HG03039 (cell line): ENCODE data around the gene JARID2.
"Not testable (repeated sequence)": the region's sequence is repeated elsewhere in the genome, so short reads cannot be mapped to it uniquely, and the experiment has no call there.

ENCODE experiments used
- ATAC-seq: cut with Tn5 transposase; IDR thresholded peaks from one replicate; pipeline ENCODE4 v1.9.1; 2021; ENCODE audit warnings: mild to moderate bottlenecking, moderate library complexity; ENCODE audit not compliant: unreplicated experiment

Gene JARID2

DNA sequence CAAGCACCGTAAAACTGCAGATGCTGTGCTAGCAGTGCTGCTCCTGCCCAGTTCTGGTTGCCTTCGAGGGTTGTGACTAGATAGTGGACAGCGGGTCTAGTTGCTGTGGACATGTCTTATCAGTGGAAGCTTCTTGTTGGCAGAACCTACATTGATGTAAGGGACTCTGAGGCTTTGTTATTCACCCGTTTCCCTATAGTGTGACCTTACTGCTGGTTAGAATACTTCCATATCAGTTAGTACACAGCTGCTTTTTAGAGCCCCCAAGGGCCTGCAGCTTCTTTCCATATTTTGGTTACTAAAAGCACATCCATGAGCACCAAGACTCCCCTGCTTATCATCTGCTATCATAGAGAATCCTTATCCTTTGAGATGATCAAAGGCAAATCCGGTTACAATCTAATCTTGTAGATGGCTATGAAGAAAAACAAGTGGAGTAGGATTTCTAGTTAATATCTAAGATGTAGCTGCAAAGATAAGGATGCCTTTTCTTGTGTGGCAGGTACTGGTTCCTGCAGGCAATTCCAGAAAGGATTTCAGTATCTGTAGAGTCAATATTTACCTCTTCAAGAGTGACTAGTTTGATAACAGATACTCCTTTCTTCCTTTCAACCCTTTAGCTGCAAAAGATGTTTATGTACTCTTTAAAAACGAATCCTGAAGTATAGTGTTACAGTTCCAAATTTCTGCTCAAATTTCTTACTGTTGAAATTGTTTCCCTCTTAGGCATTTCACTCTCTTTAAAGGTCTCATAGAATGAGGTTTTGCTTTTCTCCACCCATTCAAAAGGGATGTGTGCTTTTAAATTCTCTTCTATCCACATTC, 163.6 kb downstream of the JARID2 start:
- ATAC-seq: no peak

DNA sequence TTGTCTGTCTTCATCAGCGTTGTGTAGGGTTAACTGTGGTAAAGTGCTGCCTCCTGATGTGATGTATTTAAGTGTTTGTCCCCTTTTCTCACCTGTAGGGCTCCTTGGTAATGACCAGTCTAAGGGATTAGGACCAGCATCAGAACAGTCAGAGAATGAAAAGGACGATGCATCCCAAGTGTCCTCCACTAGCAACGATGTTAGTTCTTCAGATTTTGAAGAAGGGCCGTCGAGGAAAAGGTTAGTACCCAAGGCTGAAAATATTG, 164.2 kb downstream of the JARID2 start:
- no peak for ATAC-seq

DNA sequence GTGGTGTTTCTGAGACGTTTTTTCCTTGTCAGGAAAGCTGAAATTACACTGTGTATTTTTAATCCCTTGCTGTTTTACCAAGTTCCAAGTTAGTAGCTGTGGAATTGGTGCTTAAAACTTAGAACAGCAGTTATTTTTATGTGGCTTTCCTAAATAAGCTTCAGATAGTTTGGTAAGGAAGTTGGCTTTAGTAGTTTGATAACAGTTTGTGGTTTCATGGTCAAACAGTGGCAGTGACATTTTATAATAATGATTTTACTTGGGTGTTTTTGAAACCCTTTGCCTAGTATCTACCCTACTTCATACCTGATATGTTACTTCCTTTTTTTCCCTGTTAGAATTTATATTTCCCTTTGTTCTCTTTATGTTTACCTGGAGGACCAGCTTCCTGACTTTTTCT, 164.9 kb downstream of the JARID2 start:
- ATAC-seq: no peak

DNA sequence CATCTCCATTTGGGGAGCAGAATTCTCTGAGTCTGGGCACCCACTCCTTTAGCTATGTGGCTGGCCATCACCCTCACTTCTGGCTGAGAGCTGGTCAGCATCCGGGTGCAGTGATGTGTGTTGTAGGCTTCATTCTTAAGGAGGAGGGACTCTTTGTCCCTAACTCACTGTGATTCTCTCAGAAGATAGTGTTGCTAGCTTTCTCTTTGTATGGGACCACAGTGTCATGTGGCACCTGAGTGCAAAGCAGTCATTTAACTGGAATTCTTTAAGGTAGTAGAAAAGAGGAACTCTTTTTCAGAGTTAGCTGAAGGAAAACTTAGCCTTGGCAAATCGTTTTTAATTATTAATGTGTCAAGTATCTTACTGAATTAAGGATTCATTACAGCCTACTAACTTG, 165.9 kb downstream of the JARID2 start:
- ATAC-seq: no peak

DNA sequence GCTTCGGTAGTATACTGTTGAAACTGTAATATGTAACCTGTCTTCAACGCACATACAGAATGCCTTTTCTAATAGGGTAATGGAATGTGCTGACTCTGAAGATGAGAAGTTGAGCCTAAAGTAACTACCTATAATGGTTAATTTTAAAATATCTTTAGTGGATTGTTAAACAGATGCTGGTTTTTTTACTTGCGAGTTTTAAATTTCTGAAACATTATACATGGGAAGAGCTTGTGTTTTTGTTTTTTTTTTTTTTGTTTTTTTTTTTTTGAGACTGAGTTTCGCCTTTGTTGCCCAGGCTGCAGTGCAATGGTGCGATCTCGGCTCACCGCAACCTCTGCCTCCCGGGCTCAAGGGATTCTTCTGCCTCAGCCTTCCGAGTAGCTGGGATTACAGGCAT, 166.9 kb downstream of the JARID2 start:
- no peak for ATAC-seq

DNA sequence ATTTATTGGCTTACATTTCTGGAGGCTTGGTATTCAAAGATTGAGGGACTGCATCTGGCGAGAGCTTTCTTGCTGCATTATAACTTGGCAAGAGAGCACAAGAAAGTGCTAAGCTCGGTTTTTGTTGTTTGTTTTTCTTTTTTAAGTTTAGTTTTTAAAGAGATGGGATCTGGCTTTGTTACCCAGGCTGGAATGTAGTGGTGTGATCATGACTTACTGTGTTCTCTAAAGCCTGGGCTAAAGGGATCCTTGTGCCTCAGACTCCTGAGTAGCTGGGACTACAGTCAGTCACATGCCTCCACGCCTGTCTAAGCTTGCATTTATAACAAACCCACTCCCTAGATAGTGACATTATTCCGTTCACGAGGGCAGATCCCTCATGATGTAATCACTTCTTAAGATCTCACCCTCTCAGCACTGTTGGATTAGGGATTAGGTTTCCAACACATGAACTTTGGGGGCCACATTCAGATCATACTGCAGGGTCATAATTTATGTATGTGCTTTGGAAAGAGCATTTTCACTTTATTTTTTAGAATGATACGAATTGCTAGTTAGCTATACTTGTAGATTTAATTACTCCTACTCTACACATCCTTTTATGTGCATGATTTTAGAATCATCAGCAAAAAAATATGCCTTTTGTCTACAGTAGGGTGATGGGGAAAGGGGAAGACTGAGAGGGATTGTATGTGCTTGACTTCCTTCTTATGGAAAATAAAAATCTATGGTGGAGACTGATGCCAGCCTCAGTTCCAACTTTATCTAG, 167.8 kb downstream of the JARID2 start:
- ATAC-seq: no peak

DNA sequence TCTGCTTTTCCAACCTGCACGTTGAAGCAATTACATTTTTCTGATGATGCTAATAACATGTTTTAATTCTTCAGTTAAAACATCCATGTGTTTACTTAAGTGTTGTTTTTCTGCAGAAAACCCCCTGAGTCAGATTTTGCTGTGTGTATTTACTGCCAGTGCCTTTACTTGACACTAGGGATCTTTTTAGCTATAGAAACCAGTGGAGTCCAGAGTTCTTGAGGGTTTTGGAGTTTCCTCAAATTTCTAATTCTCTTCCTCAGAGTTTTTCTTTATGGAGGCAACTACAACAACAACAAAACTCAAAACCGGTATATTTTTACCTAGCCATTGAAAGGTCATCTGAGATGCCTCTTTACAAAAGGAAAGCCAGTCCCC, 168.4 kb downstream of the JARID2 start:
- ATAC-seq: no peak

DNA sequence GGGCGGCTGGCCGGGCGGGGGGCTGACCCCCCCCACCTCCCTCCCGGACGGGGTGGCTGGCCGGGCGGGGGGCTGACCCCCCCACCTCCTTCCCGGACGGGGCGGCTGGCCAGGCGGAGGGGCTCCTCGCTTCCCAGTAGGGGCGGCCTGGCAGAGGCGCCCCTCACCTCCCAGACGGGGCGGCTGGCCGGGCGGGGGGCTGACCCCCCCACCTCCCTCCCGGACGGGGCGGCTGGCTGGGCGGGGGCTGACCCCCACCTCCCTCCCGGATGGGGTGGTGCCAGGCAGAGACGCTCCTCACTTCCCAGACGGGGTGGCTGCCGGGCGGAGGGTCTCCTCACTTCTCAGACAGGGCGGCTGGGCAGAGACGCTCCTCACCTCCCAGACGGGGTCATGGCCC, 169.8 kb downstream of the JARID2 start:
- ATAC-seq: not testable (repeated sequence)

DNA sequence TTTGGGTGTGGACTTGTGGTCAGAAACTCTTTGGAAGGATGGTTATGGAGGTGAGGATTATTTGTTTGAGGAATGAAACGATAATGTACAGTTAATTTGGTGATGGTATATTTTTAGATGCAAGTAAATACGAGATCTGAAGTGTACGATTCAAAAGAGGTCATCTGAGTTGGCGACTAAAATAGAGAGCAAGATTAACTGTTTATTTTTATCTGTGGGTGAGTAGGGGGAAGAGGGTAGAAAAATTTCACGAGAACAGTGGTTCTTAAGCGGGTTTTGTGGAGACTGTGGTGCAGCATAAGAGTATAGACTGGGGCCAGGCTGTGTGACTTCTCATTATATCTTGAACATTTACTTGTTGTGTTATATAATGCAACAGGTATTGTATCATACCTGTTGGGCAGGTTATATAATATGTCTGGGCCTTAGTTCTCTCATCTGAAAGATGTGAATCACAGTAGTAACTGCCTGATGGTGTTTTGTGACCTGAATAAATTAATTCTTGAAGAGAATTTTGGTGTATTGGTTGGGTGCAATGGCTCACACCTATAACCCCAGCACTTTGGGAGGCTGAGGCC, 171.2 kb downstream of the JARID2 start:
- no peak for ATAC-seq

DNA sequence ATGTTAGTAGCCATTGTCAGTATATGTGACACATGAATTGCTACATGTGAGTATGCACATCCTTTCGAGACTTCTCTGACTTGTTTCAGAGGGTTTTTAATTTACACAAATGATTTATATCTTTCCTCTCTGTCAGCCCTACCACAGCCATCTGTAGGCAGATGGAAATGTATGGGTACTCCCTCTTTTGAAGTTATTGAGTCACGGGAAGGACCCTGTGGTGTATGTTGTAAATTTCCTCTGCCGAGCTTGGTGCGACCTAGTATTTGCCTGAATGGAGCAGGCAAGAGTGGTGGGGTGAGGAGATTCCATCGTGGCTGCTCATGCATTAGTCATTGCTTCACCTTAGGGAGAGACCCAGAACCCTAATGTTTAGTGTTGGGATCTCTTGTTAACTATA, 171.9 kb downstream of the JARID2 start:
- ATAC-seq: no peak

DNA sequence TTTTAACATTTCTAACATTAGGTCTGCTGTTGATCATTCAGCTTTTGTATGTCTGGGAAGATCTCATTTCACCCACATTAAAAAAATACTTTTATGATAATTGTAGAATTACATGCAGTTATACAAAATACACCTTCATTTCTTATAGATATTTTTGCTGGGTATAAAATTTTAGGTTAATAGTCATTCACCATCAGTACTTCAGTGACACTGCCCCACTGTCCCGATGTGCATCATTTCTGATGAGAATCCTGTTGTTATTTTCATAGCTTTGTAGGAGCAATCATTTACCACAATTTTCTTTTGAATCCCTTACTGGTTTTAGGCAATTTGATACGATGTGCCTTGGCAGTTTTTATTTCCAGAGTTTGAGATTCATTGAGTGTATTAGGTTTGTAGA, 173.6 kb downstream of the JARID2 start:
- ATAC-seq: no peak

DNA sequence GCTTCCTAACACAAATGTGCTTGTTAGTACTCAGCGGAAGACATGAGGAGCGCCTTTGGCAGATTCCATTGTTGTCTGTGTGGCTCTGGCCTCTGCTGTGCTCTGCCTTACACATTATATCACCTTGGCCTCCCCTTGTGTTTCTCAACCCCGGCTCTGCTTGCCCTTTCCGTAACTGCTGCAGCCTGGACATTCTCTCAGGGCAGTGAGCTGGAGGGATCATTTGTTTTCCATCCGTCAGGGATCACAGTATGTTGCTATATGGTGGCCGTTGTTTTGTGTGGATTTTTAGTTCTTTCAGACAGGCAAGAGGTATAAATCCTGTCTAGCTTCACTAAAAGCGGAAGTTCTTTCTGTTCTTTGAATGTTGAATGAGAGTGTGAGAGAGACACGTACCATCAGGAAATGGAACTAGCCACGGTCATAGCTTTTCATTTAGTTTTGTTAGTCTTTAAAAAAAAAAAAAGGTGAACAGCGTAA, 175.1 kb downstream of the JARID2 start:
- ATAC-seq: no peak

DNA sequence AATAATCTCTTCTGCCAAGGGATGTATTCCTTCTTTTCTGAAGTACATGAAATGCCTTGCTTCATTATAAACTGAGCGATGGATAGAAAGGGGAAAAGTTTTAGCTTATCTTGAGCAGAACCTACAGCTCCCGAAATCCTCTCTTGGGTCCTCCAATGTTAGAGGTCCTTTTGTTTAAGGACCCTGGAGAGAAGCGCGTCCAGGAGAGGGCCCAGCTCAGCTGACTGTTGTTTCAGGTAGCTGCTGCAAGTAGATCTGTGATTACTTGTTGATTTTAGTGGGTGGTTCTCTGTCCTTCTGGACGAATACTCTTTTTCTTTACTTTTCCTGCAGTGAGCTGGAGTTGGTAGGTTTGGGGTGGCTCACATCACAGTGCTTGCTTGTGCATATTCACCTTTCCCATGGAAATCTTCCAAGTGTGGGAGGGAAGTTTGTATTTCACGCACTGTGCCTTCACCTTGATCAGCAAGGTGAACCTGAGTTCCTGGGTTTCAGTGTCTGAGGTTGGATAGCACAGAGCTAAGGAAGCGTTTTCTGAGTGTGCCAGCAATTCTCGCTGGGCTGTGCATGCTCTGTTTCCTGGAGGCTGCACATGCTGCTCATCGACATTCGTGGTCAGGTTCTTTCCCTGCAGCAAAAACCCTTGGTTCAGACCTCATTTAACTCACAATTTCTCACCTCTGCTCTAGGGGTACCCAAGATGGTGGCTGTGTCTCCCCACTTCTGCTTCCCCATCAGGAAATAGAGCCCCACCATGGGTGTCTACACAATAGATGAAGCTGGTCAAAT, 176.3 kb downstream of the JARID2 start:
- no peak for ATAC-seq

DNA sequence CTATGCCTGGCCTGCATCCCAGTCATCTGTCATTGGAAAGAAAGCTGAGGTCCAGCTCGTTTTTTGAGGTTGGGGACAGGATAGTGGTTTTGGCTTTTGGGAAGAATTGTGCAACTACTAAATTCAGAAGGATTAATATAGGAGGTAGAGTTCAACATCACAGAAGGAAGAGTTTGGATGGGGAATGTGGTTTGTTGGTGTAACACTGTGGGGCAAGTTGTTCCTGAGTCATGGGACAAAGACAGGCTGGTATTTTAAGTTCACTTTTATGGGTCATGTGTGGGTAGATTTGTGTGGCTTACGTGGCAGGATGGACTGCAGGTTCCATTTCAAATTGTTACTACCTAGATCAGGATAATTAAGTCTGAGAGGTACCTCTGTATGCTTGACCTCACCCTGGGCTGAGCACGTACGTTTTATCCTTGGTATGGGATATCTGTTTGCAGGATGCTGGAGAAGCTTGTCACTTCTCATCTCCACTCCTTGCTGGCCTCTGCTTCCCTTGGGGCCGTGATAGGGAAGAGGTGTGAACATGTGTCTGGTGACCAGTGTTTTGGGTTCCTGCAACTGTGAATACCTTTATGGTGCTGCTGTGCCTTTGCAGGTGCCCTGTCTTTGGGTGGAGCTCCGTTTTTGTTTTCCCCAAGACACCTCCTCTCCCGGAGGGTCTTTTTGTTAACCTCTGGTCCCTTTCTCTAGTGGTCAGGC, 177.6 kb downstream of the JARID2 start:
- no peak for ATAC-seq

DNA sequence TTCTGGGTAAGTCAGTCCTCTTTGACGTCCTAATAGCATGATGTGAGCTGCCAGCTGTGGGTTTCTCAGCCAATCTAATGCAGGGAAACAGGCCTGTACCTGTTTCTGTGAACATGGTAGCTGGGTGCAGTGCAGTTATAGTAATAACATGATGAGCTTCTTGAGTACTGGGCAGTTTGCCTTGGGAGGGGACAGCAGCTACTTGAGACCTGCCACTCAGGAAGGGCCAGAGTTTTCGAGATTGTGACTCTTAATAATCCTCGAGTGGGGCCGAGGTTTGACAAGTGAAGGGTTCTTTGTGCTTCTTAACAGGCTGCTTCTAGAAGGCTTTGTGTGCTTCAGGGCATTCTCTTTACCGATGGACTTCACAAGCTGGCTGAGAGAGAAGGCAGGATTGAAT, 180.1 kb downstream of the JARID2 start:
- no peak for ATAC-seq

DNA sequence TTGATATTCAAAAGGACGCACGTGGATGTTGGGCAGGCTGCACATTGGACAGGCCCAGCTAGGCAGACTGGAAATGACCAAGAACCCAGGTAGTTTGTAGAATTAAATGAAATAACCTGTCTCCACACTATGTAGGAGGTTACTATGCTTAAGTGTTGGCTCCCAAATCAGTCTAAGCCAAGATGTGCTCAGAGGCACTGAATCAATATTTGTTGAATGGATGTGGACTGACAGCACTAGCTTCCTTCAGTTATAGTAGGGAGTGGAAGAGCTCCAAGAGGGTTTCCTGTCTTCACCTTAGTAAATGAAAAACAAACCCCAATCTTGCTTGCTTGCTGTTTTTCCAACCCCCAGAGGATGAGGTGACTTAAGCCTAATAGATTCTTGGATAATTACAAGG, 180.5 kb downstream of the JARID2 start:
- no peak for ATAC-seq

DNA sequence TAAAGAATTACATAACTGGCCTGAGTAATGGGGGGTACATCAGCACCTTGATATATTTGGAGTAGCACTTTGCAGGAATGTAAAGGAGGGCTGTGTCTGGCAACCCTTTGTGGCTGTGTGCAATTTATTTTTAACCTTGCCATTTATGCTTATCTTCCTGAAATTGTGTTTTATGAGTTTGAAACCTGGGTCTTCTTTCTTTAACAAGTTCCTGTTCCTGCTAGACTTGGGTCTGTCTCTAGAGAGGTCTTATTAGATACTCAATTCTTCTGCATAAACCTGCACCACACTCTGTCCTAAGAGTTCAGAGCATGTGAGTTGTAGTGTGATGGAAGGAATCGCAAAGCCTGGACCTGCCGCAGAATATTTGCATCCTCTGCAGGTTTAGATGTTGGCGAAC, 181.0 kb downstream of the JARID2 start:
- ATAC-seq: no peak

DNA sequence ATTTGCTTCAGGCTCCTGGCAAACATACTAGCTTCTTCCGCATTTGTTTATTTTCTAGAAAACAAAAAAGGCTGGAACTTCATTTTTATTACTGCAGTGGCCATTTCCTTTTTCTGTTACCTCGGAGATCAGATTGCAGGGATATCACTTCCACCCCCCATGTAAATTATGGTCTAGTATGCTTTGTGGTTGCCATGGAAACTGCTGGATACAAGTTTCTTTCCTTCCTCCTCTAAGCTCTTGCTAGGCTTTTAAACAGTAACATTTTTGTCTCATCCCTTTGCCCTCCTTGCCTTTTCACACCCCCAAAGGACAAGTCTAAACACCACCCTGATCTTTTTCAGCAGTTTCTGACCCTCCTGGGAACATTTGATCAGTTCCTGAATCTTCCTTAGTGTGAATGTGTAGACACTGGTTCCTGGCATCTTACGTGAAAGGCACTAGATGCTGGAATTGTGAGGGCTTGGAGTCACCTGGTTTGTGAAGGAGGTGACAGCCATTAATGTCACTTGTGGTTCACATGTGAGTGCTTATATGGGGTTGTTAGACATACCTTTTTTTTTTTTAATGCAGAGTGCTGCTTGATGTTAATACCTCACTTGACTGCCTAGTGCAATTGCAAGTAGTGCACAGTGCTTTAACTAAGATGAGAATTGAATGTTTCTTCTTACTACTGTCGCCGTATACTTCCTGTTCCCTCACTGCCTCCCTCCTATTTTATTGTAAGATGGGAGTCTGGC, 181.6 kb downstream of the JARID2 start:
- no peak for ATAC-seq

DNA sequence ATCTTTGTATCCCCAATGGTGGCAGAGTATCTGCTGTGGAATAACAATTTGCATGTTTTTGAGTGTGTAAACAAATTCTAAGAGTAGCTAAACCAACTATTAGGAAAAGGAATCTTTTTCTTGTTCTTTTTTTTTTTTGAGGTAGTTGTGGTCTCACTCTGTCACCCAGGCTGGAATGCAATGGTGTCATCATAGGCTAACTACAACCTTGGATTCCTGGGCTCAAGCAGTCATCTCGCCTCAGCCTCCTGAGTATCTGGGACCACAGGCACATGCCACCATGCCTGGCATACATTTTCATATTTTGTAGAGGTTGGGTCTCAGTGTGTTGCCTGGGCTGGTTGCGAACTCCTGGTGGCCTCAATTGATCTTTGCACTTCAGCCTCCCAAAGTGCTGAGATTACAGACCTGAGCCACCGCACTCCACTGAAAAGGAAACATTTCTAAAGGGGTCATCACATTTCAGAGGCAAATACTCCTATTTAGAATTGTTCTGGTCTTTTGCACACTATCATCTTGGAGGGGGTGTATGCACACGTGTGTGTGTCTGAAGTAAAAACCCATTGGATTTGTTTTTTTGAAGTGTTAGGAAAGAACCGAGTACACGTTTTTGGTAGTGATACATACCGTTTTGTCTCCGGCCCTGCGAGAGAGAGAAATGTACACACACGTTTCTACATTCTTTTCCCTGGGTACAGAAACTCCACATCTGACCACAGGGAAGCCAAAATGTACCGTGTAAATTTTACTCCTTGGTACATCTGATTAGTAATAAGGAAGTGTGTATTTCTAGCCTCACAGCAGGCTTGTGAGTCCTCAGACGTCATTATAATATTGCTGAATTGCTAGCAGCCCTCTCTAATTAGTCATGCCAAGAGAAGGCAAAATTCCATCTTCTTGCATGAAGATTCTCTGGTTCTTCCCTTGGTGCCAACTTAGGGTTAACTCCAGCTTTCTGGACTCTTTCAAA, 183.6 kb downstream of the JARID2 start:
- ATAC-seq: no peak
